Tibial nerve (tissue), 4 donors: ENCODE results near the gene RAPGEF5. TPM values are rescaled to one million over a fixed set of nuclear protein-coding genes. Genes with fewer than 3 reads are reported as not detected.

Experiments used
- DNase-seq, 2 donors: peaks; one replicate each; pipeline ENCODE4 v3.0.0-alpha.2; 2019; ENCODE audit warnings: low spot score in 2 of 2
- H3K27ac ChIP-seq, 4 donors: fragments of 200-600 bp; sonication (generic) in 3 of 4; one replicate each; pipeline ENCODE4 v1.5.1; 2017 to 2019; ENCODE audit warnings: mild to moderate bottlenecking in 1 of 4
- H3K27me3 ChIP-seq, 2 donors: fragments of 200-600 bp; sonication (generic) in 1 of 2; one replicate each; pipeline versions ENCODE4 v1.5.1 to v1.6.0; 2017 to 2019
- H3K36me3 ChIP-seq, 3 donors: fragments of 200-600 bp; sonication (generic); one replicate each; pipeline ENCODE4 v1.5.1; 2018 to 2019
- H3K4me1 ChIP-seq, 4 donors: fragments of 200-600 bp; sonication (generic) in 3 of 4; one replicate each; pipeline ENCODE4 v1.5.1; 2017 to 2019
- H3K4me3 ChIP-seq, 4 donors: fragments of 200-600 bp; sonication (generic) in 3 of 4; one replicate each; pipeline ENCODE4 v1.5.1; 2017 to 2019; ENCODE audit warnings: mild to moderate bottlenecking in 1 of 4, moderate library complexity in 1 of 4
- H3K9me3 ChIP-seq, 4 donors: fragments of 200-600 bp; sonication (generic) in 3 of 4; one replicate each; pipeline ENCODE4 v1.5.1; 2017 to 2019
- EP300 ChIP-seq, 2 donors: sonication (generic); formaldehyde crosslinking; IDR thresholded peaks; one replicate each; pipeline ENCODE4 v1.6.1; 2017; ENCODE audit warnings: antibody characterized with exemption in 2 of 2, mild to moderate bottlenecking in 1 of 2
- POLR2A ChIP-seq, 2 donors: fragments of 450-650 bp; IDR thresholded peaks; one replicate each; pipeline ENCODE4 v1.6.1; 2017; ENCODE audit warnings: antibody characterized with exemption in 2 of 2, mild to moderate bottlenecking in 2 of 2, moderate library complexity in 2 of 2
- WGBS, 2 donors: methylation state at CpG; one replicate each; pipeline ENCODE4 v1.1.5; 2018; 5-methylcytosine and 5-hydroxymethylcytosine counted together
- total RNA-seq, 4 donors: library from RNA; depleted of rRNA; stranded (reverse); fragments of >200 nt; gene quantifications; one replicate each; pipeline ENCODE4 v1.1.0, GENCODE V29; 2016
- TF ChIP-seq, protein P1 (sequence below), 5 experiments: fragments of 200-600 bp in 3 of 5; fragments of 450-650 bp in 2 of 5; sonication (generic) in 3 of 5; IDR thresholded peaks; one replicate each; pipeline ENCODE4 v1.5.1; 2016 to 2019; ENCODE audit warnings: antibody characterized with exemption in 5 of 5, mild to moderate bottlenecking in 3 of 5, moderate library complexity in 2 of 5

RAPGEF5 gene
- total RNA-seq, 4 donors from 2014 or later, result 63.3 to 121 (median 76.9) TPM

DNA sequence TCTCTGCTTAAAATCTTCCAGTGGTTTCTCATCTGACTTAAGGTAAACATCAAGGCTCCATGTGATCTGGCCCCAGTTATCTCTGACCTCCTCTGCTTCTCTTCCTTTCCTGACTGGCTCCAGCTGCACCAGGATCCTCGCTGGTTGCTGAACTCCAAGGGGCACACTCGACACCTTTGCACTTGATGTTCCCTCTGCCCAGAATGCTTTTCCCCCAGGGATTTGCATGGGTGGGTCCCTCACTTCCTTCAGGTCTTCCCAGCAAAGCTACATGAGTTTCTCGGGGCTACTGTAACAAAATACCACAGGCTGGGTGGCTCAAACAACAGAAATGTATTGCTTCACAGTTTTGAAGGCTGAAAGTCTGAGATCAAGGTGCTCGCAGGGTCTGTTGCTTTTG is 245.3 kb downstream of the RAPGEF5 start:
- H3K36me3 ChIP-seq, result no peaks in the 10 kb centered on the region
- 91 to 94% methylated on average over 4 of the region's 4 CpGs for WGBS, 2 donors
- peak overlapping the region in 2 of 4 donors; percentile 52 to 59 for H3K27ac ChIP-seq
- peaks cover 0 to 32% (median 22%) of the 10 kb centered on the region in 4 donors for H3K4me1 ChIP-seq
- TF ChIP-seq POLR2A (IDR thresholded peaks at IDR 0.05) (no peak), EP300 (IDR thresholded peaks at IDR 0.05) (no peak)
- TF ChIP-seq, protein P1, sequence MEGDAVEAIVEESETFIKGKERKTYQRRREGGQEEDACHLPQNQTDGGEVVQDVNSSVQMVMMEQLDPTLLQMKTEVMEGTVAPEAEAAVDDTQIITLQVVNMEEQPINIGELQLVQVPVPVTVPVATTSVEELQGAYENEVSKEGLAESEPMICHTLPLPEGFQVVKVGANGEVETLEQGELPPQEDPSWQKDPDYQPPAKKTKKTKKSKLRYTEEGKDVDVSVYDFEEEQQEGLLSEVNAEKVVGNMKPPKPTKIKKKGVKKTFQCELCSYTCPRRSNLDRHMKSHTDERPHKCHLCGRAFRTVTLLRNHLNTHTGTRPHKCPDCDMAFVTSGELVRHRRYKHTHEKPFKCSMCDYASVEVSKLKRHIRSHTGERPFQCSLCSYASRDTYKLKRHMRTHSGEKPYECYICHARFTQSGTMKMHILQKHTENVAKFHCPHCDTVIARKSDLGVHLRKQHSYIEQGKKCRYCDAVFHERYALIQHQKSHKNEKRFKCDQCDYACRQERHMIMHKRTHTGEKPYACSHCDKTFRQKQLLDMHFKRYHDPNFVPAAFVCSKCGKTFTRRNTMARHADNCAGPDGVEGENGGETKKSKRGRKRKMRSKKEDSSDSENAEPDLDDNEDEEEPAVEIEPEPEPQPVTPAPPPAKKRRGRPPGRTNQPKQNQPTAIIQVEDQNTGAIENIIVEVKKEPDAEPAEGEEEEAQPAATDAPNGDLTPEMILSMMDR (IDR thresholded peaks at IDR 0.05), result no peak
- H3K27me3 ChIP-seq, result no peaks in the 10 kb centered on the region
- no peaks in the 10 kb centered on the region for H3K9me3 ChIP-seq
- H3K4me3 ChIP-seq, result no peak overlapping the region
- no peak for DNase-seq

- no peak for DNase-seq
- peak overlapping the region in 2 of 4 donors; percentile 24 to 59 for H3K27ac ChIP-seq
- TF ChIP-seq EP300 (IDR thresholded peaks at IDR 0.05), result no peak
- no peak for TF ChIP-seq POLR2A (IDR thresholded peaks at IDR 0.05)
- TF ChIP-seq, protein P1 (IDR thresholded peaks at IDR 0.05), result no peak
- no peaks in the 10 kb centered on the region for H3K36me3 ChIP-seq
- peaks cover 0 to 32% (median 22%) of the 10 kb centered on the region in 4 donors for H3K4me1 ChIP-seq
- H3K9me3 ChIP-seq, result no peaks in the 10 kb centered on the region
- no peak overlapping the region for H3K4me3 ChIP-seq
- H3K27me3 ChIP-seq, result no peaks in the 10 kb centered on the region
- 55 to 60% methylated on average over 4 of the region's 4 CpGs for WGBS, 2 donors
These were observed 246.1 kb downstream of the RAPGEF5 start for GRCh38 chr7:22110881-22111280.

DNA sequence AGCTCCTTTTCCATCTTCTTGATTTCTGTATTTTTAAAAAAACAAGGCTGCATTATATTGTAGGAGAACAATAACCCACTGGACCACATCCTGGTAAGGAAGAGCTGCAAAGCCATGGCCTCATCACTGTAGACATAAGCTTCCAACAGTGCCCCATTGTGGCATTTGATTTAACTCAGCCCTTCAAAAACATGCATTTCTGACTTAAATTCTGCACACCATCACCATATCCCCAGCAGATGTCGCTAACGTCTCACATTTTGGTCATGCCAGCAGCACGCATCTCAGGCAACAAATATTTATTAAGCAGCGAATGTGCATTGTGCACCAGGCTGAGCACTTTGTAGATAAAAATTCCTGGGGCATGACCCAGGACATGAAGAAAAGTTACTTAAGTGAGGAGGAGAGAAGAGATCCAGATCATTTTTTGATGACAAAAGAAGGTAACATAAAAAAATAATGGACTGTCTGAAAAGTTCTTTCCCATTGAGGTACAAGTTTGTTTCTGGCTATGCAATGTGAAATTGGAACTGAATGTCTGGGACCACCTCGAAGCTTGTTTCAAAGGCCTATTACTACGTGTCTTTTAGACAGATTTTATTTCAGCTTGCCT is 246.6 kb downstream of the RAPGEF5 start:
- Histone ChIP-seq H3K27ac (peak overlapping the region in 3 of 4 donors; percentile 5 to 81 (median 75)), H3K9me3 (no peaks in the 10 kb centered on the region), H3K4me1 (peaks cover 0 to 32% (median 22%) of the 10 kb centered on the region in 4 donors), H3K36me3 (no peaks in the 10 kb centered on the region), H3K27me3 (no peaks in the 10 kb centered on the region), H3K4me3 (no peak overlapping the region)
- TF ChIP-seq POLR2A (IDR thresholded peaks at IDR 0.05) (no peak), EP300 (IDR thresholded peaks at IDR 0.05) (peak in 1 of 2 donors; percentile 31)
- TF ChIP-seq, protein P1 (IDR thresholded peaks at IDR 0.05), result peak; percentile 73 to 93 (median 79)
- peak; percentile 57 to 88 for DNase-seq
- WGBS, 2 donors, result 6 to 8% methylated on average over 6 of the region's 6 CpGs

GRCh38 chr7:22109761-22110160 is 247.2 kb downstream of the RAPGEF5 start:
- WGBS, 2 donors, result 67 to 74% methylated on average over 7 of the region's 7 CpGs
- H3K27me3 ChIP-seq, result no peaks in the 10 kb centered on the region
- H3K9me3 ChIP-seq, result no peaks in the 10 kb centered on the region
- H3K36me3 ChIP-seq, result no peaks in the 10 kb centered on the region
- DNase-seq, result peak in 1 of 2 donors; percentile 24
- H3K4me1 ChIP-seq, result peaks cover 0 to 32% (median 22%) of the 10 kb centered on the region in 4 donors
- no peak overlapping the region for H3K4me3 ChIP-seq
- TF ChIP-seq POLR2A (IDR thresholded peaks at IDR 0.05) (no peak), EP300 (IDR thresholded peaks at IDR 0.05) (no peak)
- TF ChIP-seq, protein P1 (IDR thresholded peaks at IDR 0.05), result no peak
- H3K27ac ChIP-seq, result peak overlapping the region; percentile 5 to 81 (median 58)

GRCh38 chr7:22108151-22108845 is 248.7 kb downstream of the RAPGEF5 start:
- DNase-seq, result no peak
- H3K27ac ChIP-seq, result peak overlapping the region in 3 of 4 donors; percentile 23 to 81 (median 75)
- no peaks in the 10 kb centered on the region for H3K9me3 ChIP-seq
- peaks cover 0 to 32% (median 22%) of the 10 kb centered on the region in 4 donors for H3K4me1 ChIP-seq
- peak overlapping the region in 1 of 4 donors; percentile 14 for H3K4me3 ChIP-seq
- WGBS, 2 donors, result 46 to 55% methylated on average over 13 of the region's 13 CpGs
- no peaks in the 10 kb centered on the region for H3K27me3 ChIP-seq
- H3K36me3 ChIP-seq, result no peaks in the 10 kb centered on the region
- TF ChIP-seq EP300 (IDR thresholded peaks at IDR 0.05), result peak in 1 of 2 donors; percentile 28
- TF ChIP-seq POLR2A (IDR thresholded peaks at IDR 0.05), result no peak
